RPMI7951 (cell line): ENCODE results near the gene SLC26A9. TPM values are rescaled to one million over a fixed set of nuclear protein-coding genes. Genes with fewer than 3 reads are reported as not detected.

Experiments used
- DNase-seq: peaks from one replicate; pipeline ENCODE4 v3.0.0-alpha.2; 2012; ENCODE audit warnings: low read depth
- total RNA-seq: library from RNA; depleted of rRNA; stranded (reverse); fragments of >200 nt; shearing (Covaris generic); gene quantifications from 2 replicates; pipeline ENCODE4 v1.2.3, GENCODE V29; 2014

The SLC26A9 gene
- total RNA-seq, 1 experiment from 2014 or later, result under 0.01 TPM

DNA sequence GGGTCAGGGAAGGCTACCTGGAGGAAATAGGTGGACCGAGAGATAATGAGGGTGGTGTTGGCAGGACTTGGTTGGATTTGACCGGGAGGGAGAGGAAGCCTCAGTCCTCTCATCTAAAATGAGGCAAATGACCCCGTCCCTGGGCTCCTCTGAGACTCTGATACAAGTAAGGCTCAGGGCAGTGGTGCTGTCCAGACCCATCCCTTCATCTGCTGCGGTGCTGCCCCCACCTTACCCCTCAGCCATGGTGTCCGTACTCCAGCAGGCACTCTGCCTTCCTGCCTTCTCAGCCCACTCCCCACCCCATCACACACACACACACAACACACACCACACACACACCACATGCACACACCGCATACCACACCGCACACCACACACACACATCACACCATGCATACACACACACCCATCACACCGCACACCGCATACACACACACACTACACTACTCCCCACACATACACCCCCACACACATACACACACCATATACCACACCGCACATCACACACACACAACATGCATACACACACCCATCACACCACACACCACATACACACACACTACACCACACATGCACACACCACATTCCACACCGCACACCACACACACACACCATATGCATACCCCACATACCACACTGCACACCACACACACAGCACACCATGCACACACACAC, 29.4 kb upstream of the SLC26A9 start:
- DNase-seq, result peak; percentile 21

DNA sequence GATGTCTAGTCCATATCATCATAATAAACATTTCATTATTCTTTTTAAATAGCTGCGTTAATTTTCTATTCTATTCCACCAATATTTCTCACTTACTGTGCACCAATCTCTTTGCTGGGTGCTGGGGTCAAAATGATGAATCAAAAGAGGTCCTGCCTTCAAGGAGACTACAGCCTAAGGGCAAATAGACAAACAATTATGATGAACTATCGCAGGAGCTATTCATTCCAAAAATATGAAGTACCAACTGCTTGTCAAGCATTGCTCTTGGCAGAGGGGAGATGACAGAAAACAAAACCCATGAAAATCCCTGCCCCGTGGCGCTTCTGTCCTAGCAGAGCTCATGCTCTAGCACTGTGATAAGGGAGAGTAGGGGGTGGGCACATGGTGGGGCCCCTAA, 28.8 kb upstream of the SLC26A9 start:
- DNase-seq, result no peak

DNA sequence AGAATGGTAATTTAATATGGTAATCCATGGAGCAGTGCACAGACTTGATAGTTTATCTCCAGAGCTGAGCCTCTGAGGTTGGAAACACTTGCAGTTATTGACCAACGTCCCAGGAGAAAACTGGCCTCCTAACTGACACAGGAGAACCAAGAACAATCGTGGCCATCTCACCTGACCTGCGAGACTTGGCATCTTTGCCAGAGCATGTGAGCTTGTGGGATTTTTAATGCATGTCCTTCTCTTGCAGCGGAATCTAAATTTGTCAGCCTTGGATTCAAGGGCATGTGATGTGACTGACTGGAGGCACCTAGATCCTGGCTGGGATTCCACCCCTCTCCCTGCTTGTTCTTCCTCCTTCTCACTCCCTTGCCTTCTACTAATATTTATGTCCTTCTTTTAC, 27.8 kb upstream of the SLC26A9 start:
- DNase-seq, result no peak

DNA sequence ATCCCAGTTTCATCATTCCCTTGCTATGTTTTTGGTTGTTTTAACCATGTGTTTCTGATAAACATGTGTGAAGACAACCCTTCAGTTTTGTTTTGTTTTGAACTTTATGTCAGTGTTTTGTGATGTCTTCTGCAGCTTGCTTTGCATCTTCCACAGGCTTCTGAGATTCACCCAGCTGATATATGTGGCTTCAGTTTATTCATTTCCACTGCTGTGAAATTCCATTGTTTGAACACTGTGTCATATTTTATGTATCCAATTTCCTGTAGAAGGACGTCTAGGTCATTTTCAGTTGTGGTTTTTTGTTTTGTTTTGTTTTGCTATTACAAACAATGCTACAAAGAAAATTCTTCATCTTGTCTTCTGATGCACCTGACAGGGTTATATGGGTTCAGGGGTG, 27.2 kb upstream of the SLC26A9 start:
- DNase-seq, result no peak

DNA sequence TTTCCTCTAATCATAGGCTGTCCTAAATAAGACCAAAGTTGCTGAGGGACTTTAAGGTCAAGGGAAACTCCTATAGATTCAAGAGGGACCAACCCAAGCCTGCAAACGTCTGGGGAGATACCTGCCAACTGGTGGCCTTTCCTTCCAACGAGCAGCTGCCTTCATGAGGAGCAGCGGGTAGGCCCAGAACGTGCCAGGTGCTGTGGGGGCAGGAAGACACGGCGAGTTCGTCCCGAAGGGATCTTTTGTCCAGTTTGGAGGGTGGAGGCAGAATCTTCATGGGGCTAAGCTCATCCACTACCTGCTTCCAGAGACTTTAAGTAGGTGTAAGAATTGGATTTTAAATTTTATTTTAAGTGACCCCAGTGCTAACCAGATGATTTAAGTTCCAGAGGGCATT, 26.0 kb upstream of the SLC26A9 start:
- DNase-seq, result no peak

DNA sequence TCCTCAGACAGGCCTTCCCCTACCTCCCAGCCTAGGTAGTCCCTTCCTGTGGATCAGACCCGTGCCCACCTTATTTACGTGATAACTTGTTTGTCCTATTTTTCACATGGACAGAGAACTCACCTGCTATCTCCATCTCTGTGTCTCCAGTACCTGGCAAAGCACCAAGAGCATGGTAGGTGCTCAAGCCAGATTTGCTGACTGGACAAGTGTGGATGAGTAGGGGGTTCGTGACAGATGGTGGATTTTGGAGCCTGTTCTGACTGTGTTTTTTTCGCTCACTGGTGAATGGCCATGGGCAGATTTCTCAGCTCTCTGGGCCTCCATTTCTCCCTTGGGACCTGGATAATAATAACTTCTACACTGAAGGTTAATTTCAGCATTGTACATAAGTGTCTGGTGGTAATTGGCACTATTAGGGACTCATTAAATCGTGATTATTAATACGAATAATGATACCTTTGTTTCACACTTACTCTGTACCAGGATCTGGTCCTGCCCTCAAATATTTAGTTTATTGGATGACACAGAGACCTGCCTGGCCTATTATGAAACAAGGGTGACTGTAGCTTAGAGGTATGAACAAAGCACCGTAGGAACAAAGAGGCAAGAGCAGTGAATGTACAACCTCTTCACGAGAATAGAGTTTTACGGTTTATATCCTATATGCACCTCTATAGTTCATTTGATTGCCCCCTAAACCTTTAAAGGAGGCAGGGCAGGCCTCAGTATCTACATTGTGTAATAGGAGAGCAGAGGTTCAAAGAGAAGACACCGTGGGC, 24.5 kb upstream of the SLC26A9 start:
- no peak for DNase-seq

DNA sequence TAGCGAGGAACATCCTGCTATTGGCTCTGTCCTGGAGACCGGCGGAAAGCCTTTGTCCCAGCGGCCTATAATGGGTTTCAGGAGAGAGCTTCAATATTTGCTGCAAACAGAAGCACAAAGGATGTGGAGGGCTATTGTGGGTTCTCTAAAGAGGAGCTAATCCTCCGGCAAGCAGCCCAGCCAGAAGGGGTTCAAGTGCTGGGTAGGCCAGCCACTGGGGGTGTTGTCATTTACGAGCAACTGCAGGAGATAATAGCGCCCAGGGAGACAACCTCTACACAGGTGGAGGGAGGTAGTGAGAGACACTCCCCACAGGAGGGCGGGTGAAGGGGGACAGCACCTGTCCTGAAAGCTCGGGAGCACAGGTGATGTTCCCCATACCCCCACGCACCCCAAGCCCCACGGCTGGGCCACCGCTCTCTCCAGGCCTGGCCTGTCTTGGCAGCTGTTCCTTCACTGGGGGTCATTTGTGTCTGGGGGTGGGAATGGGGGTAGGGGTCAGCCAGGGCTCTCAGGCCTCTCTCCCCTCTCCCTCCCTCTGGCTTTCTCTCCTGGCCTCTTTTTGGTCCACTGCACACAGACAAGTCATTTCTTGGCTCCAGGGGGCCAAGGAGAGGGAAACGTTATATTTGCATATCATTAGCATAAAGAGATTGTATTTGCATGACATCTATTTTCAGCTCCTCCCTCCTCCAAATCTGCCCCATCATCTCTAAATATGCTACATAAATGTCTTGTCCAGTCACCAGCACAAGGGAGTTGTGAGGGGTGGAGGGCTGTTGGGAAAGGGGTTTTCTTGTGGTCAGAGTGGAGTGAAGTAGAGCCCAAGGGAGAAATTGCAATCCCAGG, 22.0 kb upstream of the SLC26A9 start:
- DNase-seq, result no peak

DNA sequence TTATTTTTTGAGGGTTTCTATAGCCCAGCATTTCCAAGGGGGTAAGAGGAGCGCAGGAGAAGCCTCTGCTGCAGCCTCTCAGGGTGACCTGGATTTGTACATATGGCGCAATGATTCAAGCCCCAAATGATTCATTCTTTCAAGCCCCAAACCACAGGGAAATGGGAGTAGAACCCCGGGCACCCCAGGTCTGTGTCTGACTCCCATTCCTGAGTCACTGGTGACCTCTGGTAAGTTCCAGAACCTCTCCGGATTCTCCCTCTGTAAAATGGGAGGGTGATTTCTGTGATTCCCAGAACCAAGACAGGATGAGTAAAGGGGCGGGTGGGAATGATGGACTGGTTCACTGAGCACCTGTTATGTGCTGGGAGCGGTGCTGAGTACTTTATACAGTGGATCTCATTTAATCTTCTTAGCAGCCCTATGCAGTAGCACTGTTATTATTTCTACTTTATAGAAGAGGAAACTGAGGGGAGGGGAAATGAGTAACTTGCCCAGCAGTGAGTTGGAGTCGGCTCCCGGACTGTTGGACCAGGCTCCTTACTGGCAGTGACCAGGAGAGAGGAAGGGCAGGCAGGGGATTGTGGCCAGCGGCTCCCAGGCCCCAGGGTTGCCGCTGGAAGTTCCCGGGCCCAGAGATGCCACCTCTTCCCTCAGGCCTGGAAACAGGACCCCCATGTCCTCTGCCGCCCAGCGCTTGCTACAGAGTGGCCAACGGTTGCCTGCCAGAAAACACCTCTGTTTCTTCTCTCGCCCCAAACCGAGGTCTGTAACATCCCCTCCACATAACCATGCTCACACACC, 20.3 kb upstream of the SLC26A9 start:
- peak; percentile 92 for DNase-seq

DNA sequence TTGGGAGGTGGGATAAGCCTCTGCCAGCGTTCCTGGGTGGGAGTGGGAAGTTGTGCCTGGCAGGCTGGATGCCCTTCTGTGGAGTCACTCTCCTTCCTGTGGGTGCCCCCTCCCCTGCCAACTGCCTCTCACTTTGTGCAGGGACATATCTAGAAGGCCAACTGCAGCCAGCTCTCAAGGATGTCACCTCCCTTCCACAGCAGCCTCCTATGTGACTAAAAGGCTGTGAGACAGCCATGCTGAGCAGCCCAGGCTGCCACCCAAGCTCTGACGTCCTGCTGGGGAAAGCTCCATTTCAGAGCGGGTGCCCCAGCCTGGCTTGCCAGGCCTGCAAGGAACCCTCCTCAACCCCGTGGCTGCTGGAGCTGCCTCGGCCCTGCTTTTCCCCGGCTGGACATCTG, 19.6 kb upstream of the SLC26A9 start:
- DNase-seq, result peak; percentile 49

DNA sequence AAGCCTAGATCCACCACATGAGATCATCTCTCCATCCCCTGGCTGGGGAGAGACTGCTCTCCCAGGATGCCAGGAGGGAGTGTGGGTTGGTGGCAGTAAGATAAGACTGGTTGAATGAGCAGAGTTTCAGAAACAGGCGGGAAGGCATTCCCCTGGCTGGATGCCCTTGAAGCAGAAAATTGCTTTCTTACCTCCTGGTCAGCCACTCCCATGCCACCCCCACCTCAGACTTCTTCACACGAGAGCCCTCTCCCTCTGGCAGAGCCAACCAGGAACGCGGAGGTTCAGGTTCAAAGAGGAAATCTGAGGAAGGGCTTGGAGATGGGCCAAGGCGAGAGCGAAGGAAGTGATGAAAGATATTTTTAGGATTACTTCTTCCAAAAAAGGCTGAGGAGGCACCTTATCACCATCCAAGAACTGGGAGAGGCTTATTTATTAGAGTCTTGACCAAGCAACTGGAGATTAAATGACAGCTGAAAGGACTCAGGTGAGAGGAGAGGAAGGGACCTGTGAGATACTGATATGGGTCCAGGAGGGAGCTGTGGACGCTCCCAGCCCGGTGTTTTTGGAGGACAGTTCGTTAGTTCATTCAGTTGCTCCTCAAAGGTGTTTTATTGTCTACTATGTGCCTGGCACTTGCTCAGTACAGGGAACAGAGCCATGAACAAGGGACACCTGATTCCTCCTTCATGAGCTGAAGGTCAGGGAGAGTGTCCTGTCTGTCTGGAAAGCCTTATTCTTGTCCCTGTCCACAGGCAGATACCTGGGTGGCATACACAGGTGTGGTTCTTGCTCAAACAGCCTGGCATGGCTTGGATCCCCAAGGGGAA, 18.9 kb upstream of the SLC26A9 start:
- DNase-seq, result peak; percentile 43

DNA sequence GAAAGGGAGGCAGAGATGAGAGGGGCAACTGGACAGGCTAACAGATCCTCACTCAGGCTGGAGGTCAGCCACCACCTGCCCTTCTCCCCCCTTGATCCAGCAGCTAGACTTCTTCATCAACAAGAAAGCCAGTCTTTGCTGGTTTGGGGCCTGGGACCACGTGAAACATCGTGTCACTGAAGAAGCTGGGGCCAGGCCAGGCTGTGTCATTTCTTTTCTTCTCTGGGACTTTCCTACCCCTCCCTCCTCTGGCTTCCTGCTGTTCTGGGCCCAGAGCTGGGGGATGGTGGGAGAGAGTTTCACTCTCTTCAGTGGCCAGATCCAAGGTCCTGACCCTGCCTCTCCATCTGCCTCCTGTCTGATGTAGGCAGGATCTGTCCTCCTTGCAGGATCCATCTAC, 18.1 kb upstream of the SLC26A9 start:
- peak; percentile 31 for DNase-seq

DNA sequence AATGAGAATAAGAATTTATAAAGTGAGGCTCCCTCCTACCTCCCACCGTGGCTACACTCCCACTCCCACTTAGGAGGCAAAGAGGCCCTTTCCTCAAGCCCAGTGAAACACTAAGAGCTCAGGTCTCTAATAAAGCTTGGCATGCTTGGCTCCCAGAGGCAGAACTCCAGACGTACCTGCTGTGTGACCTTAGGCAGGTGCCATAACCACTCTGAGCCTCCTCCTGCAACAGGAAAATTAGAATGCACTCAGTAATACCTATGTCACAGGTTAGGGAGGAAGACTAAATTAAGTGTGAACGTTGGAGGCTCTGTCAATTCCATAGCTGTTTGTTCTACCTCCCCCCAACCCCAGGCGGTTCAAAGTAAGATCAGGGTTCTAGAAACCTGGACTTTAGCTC, 16.5 kb upstream of the SLC26A9 start:
- DNase-seq, result no peak

DNA sequence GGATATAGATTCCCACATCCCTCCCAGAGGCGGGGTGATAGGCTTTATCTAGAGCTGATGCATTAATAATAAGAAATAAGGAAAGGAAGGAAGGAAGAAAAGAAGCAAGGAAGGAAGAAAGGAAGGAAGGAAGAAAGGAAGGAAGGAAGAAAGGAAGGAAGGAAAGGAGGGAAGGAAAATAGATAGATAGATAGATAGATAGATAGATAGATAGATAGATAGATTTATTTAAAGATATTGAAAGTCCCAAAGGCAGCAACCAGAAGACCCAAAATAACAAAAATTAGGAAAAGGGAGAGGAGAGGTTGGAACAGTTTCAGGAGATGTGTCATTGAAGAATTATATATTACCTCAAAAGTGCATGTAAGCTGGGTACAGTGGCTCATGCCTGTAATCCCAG, 12.2 kb upstream of the SLC26A9 start:
- no peak for DNase-seq

DNA sequence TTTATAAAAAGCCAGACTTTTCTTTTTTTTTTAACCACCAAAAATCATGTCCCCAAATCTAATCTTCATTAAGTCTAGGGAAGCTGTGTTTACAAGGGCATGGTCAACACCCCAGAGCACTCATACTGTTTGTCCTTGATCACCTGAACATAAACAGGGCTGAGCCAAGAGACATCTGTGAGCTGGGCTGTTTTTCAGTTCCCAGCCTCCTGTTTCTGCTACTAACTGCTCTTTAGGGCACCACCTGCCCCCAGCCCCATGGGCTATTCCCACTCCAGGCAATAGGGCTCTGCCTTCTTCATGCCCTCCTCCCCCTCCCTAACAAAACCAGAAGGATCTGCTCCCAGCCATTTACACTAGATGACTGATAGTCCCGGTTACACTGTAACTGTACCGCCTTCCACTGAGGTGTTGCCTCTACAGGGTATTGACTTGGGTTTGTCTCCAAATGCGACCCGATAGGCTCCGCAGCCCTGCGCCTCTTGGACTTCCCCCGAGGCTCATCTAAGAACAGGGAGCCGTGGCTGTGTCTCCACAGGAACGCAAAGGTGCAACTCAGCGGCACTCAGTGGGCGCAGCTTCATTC, 11.7 kb upstream of the SLC26A9 start:
- no peak for DNase-seq

DNA sequence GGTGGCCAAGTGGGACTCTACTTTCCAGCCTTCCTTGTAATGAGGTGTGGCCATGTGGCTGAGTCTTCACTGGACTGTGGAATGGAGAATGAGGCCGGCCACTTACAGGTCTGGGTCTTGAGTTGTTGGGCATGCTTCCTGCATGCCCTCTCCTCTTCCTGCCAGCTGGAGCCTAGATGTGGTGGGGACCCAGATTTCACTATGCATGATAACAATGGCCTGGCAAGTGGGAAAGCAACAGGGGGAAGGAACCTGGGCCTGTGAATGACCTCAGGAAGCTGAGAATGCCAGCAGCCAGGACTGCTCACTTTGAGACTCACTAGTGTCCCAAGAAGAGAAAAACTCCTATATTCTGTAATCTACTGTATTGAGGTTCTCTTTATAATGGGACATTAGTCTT, 8.5 kb upstream of the SLC26A9 start:
- no peak for DNase-seq

DNA sequence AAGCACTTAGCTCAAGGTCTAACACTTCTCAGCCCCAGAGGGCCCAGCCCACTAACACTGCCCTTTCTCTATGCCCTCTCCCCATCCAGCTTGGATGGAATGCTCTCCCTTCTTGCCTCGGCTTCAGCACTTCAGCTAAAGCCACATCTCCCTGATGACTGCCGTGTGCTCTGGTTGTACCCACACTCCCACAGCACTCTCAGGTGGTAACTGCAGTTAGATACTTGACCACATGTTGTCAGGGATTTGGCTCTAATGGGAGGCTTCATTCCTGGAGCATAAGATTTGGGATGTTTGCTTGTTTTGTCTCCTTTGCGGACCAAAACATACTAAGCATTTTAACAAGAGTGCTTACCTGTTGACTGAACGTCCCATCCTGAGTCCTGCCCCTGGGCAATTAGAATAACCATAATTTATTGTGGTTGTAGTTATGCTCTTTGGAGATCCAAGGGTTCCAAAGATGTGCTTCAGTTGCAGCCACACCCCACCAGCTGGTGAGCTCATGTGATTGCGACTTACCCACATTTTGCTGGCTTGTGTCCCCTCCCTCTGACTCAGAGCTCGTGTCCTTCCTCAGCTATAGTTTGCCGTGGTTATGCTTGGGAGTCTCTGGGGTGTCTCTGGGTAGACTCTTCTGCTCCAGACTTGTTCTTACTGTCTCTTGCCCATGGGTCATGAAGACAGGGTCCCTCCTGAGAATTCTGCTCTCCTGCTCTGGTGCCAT, 7.7 kb upstream of the SLC26A9 start:
- peak; percentile 80 for DNase-seq

DNA sequence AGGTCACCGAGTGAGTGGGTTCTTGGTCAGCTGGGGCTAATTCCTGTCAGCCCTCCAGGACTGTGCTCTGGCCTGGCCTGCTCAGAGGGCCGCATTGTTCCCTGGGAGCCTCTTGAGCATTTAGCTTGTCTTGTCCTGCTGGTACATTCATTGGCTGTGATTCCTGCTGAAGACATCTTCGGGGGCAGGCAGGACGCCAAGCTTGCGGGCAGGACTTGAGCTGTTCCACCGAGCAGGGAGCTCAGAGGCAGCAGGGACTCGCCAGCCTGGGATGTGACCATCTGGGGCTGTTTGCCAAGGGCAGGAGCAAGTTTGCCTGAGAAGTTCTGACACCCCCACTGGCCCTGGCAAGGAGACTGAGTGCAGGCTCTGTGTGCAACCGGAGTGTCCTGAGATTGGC, 7.0 kb upstream of the SLC26A9 start:
- DNase-seq, result peak; percentile 94

DNA sequence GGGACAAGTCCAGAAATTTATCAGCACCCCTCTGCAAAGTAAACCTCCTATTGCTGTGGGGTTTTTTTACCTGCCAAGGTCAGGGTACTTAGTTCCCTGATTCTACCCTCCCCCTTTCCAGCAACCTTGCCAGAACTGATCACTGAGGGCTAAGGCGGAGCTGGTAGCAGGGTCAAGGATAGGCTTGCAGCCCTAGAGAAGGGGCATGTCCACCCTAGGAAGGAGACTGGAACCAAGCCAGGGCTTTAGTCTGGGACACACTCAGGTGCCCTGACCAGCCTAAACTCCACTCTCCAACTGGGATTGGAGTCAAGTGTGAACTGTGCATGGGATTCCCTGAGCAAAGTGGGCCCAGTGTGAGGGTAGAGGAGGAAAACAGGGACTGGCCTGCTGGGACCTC, 6.5 kb upstream of the SLC26A9 start:
- DNase-seq, result no peak

DNA sequence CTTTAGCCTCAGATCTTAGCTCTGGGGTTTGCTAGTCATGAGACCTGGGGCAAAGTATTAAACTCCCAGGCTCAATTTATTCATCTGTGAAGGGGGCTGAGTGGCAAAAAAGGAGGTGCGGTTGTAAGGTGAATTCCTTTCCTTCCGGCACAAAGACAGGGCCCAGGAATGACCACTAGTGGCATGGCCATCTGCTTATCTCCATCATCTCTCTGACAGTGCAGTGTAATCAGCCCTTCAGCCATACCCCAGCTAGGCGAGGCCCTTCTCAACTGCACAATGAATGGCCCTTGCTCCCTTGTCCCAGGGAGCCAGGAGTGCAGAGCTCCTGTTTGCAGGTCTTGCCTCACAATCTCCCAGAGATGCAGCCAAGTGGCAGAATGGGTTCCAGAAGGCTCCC, 5.6 kb upstream of the SLC26A9 start:
- no peak for DNase-seq

DNA sequence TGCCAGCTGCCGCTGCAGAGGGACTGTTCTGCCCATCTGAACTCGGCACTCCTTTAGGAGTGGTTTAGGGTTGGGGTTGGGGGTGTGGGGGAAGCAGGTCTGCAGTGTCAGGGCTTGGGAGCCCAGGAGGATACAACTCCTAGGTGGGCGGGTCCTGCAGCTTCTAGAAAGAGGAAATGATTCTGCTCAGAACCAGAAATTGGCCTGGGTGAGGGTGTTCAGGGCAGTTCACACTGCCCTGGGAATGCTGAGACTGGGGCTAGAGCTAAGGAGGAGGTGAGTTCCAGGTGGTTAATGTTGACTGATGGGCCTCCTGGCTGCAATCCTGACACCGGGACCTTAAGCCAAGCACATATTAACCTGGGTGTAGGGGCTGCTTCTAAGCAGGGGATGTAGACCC, 4.8 kb upstream of the SLC26A9 start:
- no peak for DNase-seq
